K562 (cell line): Measurements from ENCODE around the gene NMNAT2.

Experiments used
- PCBP1 ChIP-seq: fragments of 200-400 bp; formaldehyde crosslinking; IDR thresholded peaks from 2 replicates; pipeline ENCODE4 v1.6.1; 2018; ENCODE audit warnings: mild to moderate bottlenecking, low read depth, low read length; ENCODE audit not compliant: poor library complexity, severe bottlenecking
- SFPQ ChIP-seq: fragments of 200-400 bp; formaldehyde crosslinking; IDR thresholded peaks from 2 replicates; pipeline ENCODE4 v1.6.1; 2017; ENCODE audit warnings: mild to moderate bottlenecking, low read depth, low read length, moderate library complexity

- no peak for TF ChIP-seq PCBP1
- no peak for TF ChIP-seq SFPQ
Observed at GRCh38 chr1:183303901-183304300, 114.3 kb downstream of the NMNAT2 start.
